ENCODE measurements around the gene KCNA3.

KCNA3 gene

GRCh38 chr1:110647254-110647891, 27.4 kb downstream of the KCNA3 start:
- no peak overlapping the region for H3K4me3 ChIP-seq (ENCODE audit: low read depth, low read length)
- TF ChIP-seq CTCF (IDR thresholded peaks at IDR 0.05; ENCODE audit: low read depth, low read length, missing control alignments): no peak
- in situ Hi-C loops (cut with HindIII; ENCODE audit: low sequenced_read_pairs): no loop called here
- no peak for DNase-seq (ENCODE audit: low read depth)

GRCh38 chr1:110645821-110646735, 28.7 kb downstream of the KCNA3 start:
- in situ Hi-C loops (cut with HindIII; ENCODE audit: low sequenced_read_pairs): no loop called here
- TF ChIP-seq CTCF (IDR thresholded peaks at IDR 0.05; ENCODE audit: low read depth, low read length, missing control alignments): no peak
- no peak for DNase-seq (ENCODE audit: low read depth)
- H3K4me3 ChIP-seq (ENCODE audit: low read depth, low read length): no peak overlapping the region

- no peak for DNase-seq (ENCODE audit: low read depth)
- in situ Hi-C loops (cut with HindIII; ENCODE audit: low sequenced_read_pairs): no loop called here
- H3K4me3 ChIP-seq (ENCODE audit: low read depth, low read length): no peak overlapping the region
- TF ChIP-seq CTCF (IDR thresholded peaks at IDR 0.05; ENCODE audit: low read depth, low read length, missing control alignments): no peak
Observed at GRCh38 chr1:110645211-110645610, 29.5 kb downstream of the KCNA3 start.

GRCh38 chr1:110643879-110644472, 30.8 kb downstream of the KCNA3 start:
- no peak for DNase-seq (ENCODE audit: low read depth)
- in situ Hi-C loops (cut with HindIII; ENCODE audit: low sequenced_read_pairs): no loop called here
- TF ChIP-seq CTCF (IDR thresholded peaks at IDR 0.05; ENCODE audit: low read depth, low read length, missing control alignments): no peak
- H3K4me3 ChIP-seq (ENCODE audit: low read depth, low read length): no peak overlapping the region

- in situ Hi-C loops (cut with HindIII; ENCODE audit: low sequenced_read_pairs): no loop called here
- no peak for DNase-seq (ENCODE audit: low read depth)
- no peak for TF ChIP-seq CTCF (IDR thresholded peaks at IDR 0.05; ENCODE audit: low read depth, low read length, missing control alignments)
- H3K4me3 ChIP-seq (ENCODE audit: low read depth, low read length): no peak overlapping the region
Observed at GRCh38 chr1:110639724-110640386, 34.9 kb downstream of the KCNA3 start.

GRCh38 chr1:110638556-110638955, 36.2 kb downstream of the KCNA3 start:
- no peak overlapping the region for H3K4me3 ChIP-seq (ENCODE audit: low read depth, low read length)
- no peak for DNase-seq (ENCODE audit: low read depth)
- no peak for TF ChIP-seq CTCF (IDR thresholded peaks at IDR 0.05; ENCODE audit: low read depth, low read length, missing control alignments)
- in situ Hi-C loops (cut with HindIII; ENCODE audit: low sequenced_read_pairs): no loop called here

Measured in astrocyte of the cerebellum (primary cell).